Measurements from ENCODE around the gene UBE2Q1.

Gene UBE2Q1

DNA sequence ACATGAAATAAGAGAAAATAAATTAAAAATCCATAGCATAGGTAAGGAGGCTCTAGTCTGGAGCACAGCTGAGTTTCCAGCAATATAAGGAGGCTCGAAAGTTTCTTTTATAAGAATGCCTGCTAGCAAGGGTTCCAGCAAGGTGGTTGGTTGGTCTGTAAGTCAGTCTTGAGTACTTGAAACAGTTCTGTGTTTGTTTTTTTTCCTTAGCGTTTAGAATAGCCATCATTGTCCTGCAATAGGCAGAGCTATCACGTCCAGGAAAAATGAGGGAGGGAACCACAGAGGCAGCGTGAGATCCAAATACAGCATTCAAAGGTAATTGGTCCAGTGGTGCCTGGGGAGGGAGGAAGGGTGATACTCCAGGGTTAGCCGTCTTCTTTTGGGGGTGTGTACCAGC lies 8.4 kb downstream of the UBE2Q1 start:
- Histone ChIP-seq H3K27ac (replicated peaks) (no peak overlapping the region), H3K4me3 (replicated peaks; ENCODE audit: insufficient read depth, low read length) (no peak overlapping the region), H3K27me3 (ENCODE audit: insufficient read depth, poor library complexity, severe bottlenecking) (no peaks in the 10 kb centered on the region)
- TF ChIP-seq, protein P1, sequence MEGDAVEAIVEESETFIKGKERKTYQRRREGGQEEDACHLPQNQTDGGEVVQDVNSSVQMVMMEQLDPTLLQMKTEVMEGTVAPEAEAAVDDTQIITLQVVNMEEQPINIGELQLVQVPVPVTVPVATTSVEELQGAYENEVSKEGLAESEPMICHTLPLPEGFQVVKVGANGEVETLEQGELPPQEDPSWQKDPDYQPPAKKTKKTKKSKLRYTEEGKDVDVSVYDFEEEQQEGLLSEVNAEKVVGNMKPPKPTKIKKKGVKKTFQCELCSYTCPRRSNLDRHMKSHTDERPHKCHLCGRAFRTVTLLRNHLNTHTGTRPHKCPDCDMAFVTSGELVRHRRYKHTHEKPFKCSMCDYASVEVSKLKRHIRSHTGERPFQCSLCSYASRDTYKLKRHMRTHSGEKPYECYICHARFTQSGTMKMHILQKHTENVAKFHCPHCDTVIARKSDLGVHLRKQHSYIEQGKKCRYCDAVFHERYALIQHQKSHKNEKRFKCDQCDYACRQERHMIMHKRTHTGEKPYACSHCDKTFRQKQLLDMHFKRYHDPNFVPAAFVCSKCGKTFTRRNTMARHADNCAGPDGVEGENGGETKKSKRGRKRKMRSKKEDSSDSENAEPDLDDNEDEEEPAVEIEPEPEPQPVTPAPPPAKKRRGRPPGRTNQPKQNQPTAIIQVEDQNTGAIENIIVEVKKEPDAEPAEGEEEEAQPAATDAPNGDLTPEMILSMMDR (IDR thresholded peaks at IDR 0.05; ENCODE audit: insufficient read depth, low read length): no peak
- TF ChIP-seq SPI1 (IDR thresholded peaks at IDR 0.05; ENCODE audit: borderline replicate concordance, low read depth) (no peak), GABPA (IDR thresholded peaks at IDR 0.05; ENCODE audit: low read depth) (no peak)
- no peak for DNase-seq (ENCODE audit: low read depth in 1 of 2, low spot score in 1 of 2)

DNA sequence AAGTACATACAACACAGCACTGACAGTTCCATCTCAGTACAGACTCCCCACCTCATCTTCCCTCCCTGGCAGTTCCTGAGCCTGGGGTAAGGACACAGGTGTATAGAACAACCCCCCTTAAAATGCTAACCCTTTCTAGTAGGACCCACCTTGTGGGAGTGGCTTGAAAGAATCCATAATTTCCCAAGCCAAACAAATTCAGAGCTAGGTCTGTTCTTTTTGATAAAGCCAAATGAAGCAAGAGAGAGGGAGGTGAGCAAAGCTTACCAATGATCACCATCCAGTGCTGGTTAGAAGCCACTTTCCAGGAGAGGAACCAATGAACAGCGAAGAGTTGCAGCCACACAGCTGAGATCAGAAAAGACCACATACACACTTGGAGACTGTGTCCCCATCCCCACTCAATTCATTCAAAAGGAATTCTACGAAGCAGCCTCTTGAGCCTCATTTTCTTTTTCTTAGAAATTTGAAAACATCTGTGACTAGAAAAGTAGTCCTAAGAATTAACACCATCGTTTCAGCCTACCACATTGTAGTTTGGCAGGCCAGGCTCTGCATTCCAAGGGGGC lies 9.2 kb downstream of the UBE2Q1 start:
- TF ChIP-seq, protein P2, sequence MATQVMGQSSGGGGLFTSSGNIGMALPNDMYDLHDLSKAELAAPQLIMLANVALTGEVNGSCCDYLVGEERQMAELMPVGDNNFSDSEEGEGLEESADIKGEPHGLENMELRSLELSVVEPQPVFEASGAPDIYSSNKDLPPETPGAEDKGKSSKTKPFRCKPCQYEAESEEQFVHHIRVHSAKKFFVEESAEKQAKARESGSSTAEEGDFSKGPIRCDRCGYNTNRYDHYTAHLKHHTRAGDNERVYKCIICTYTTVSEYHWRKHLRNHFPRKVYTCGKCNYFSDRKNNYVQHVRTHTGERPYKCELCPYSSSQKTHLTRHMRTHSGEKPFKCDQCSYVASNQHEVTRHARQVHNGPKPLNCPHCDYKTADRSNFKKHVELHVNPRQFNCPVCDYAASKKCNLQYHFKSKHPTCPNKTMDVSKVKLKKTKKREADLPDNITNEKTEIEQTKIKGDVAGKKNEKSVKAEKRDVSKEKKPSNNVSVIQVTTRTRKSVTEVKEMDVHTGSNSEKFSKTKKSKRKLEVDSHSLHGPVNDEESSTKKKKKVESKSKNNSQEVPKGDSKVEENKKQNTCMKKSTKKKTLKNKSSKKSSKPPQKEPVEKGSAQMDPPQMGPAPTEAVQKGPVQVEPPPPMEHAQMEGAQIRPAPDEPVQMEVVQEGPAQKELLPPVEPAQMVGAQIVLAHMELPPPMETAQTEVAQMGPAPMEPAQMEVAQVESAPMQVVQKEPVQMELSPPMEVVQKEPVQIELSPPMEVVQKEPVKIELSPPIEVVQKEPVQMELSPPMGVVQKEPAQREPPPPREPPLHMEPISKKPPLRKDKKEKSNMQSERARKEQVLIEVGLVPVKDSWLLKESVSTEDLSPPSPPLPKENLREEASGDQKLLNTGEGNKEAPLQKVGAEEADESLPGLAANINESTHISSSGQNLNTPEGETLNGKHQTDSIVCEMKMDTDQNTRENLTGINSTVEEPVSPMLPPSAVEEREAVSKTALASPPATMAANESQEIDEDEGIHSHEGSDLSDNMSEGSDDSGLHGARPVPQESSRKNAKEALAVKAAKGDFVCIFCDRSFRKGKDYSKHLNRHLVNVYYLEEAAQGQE (IDR thresholded peaks at IDR 0.05; ENCODE audit: insufficient replicate concordance, low read depth): no peak
- TF ChIP-seq, protein P1 (IDR thresholded peaks at IDR 0.05; ENCODE audit: insufficient read depth, low read length): no peak
- TF ChIP-seq GABPA (IDR thresholded peaks at IDR 0.05; ENCODE audit: low read depth) (no peak), SPI1 (IDR thresholded peaks at IDR 0.05; ENCODE audit: borderline replicate concordance, low read depth) (no peak), POLR2AphosphoS5 (IDR thresholded peaks at IDR 0.05; ENCODE audit: low read depth) (no peak)
- no peak for DNase-seq (ENCODE audit: low read depth in 1 of 2, low spot score in 1 of 2)
- Histone ChIP-seq H3K27me3 (ENCODE audit: insufficient read depth, poor library complexity, severe bottlenecking) (no peaks in the 10 kb centered on the region), H3K27ac (replicated peaks) (no peak overlapping the region), H3K4me3 (replicated peaks; ENCODE audit: insufficient read depth, low read length) (no peak overlapping the region)

DNA sequence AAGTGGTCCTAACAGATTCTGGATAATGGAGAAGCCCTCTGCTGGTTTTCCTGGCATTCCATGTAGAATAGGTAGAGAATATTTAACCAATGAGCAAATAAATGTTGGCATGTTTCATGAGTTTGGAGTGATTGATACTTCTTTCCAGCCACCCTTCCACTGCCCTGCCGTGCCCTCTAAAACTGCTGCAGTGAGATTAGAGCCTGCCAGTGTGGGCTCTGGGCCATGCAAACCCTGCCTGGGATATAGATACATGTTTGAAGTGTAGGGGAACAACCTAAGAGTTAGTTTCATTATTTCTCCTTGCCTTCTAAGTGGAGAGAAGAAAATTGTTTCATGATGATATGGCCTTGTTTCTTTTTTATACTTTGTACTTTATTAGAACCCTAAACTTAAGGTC lies 10.4 kb downstream of the UBE2Q1 start:
- TF ChIP-seq POLR2AphosphoS5 (IDR thresholded peaks at IDR 0.05; ENCODE audit: low read depth) (no peak), SPI1 (IDR thresholded peaks at IDR 0.05; ENCODE audit: borderline replicate concordance, low read depth) (no peak), GABPA (IDR thresholded peaks at IDR 0.05; ENCODE audit: low read depth) (no peak)
- TF ChIP-seq, protein P1 (IDR thresholded peaks at IDR 0.05; ENCODE audit: insufficient read depth, low read length): no peak
- TF ChIP-seq, protein P2 (IDR thresholded peaks at IDR 0.05; ENCODE audit: insufficient replicate concordance, low read depth): no peak

More for the DNA sequence above, 10.4 kb downstream of the UBE2Q1 start:
- H3K4me3 ChIP-seq (replicated peaks; ENCODE audit: insufficient read depth, low read length): no peak overlapping the region
- H3K27me3 ChIP-seq (ENCODE audit: insufficient read depth, poor library complexity, severe bottlenecking): peaks cover 2% of the 10 kb centered on the region
- peak overlapping the region; percentile 22; the same call in 1 of the 2 replicates for H3K27ac ChIP-seq (replicated peaks)
- DNase-seq (ENCODE audit: low read depth in 1 of 2, low spot score in 1 of 2): no peak
